ENCODE measurements around the gene TLCD1.
A peak's percentile ranks its signal among the peaks of the same experiment; 100 is the strongest.

Gene TLCD1

DNA sequence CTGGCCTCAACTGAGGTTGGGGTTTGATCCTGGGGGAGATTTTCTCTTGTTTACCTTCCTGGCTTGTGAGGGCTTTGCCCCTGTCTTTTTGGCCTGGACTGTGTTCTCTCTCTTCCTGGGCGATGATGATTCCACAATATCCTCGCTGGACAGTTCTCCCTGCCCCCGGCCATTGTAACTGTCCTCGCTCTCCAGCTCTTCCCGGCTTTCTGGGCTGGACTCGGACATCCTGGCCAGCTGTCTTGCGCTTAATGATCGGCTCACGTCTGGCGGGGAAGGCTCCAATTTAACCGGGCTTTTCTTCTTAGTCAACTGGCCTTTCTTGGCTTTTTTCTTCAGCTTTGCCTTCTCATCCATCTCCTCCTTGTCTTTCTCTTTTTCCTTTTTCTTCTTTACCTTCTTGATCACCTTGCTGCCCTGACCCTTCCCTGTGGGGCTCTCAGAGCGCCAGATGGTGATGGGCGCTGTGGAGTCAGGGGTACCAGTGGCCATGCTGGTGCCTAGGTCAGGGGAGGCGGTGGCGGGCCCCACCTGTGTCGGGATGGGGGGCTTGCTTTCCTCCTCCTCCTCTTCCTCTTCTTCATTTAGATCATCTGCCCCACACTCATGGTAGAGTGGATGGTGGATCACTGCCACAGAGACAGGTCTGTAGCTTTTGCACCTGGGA, 22.3 kb downstream of the TLCD1 start:
- H3K9me3 ChIP-seq (ENCODE audit: control insufficient read depth, insufficient read depth, low read depth, low read length) = no peaks in the 10 kb centered on the region
- H3K36me3 ChIP-seq (ENCODE audit: control insufficient read depth in 2 of 2, insufficient read depth in 1 of 2, low read length in 2 of 2) = peaks cover 8 to 75% of the 10 kb centered on the region in 2 experiments
- no peaks in the 10 kb centered on the region for H3K4me1 ChIP-seq (ENCODE audit: control insufficient read depth, insufficient read depth, low read length)
- CTCF ChIA-PET = interaction anchor here (2.0 kb wide), 1 partner anchor 8 kb away, joined by 6 read pairs; the partner anchor contains the start of gene PROCA1
- no peak overlapping the region for H3K4me3 ChIP-seq (ENCODE audit: low read depth, low read length)
- H3K27ac ChIP-seq (ENCODE audit: extremely low read depth, low read depth, low read length) = 0 out of 2 replicates have a peak overlapping the region, but pooled peaks have one; percentile 3
- no peak for TF ChIP-seq ZNF76 (tag by site-specific recombination; IDR thresholded peaks at IDR 0.05; ENCODE audit: borderline replicate concordance, low read depth)
- no peak for TF ChIP-seq ZNF510 (tag by site-specific recombination; IDR thresholded peaks at IDR 0.05; ENCODE audit: insufficient replicate concordance)
- TF ChIP-seq ZXDB (tag by site-specific recombination; IDR thresholded peaks at IDR 0.05) = no peak
- TF ChIP-seq, protein P1, sequence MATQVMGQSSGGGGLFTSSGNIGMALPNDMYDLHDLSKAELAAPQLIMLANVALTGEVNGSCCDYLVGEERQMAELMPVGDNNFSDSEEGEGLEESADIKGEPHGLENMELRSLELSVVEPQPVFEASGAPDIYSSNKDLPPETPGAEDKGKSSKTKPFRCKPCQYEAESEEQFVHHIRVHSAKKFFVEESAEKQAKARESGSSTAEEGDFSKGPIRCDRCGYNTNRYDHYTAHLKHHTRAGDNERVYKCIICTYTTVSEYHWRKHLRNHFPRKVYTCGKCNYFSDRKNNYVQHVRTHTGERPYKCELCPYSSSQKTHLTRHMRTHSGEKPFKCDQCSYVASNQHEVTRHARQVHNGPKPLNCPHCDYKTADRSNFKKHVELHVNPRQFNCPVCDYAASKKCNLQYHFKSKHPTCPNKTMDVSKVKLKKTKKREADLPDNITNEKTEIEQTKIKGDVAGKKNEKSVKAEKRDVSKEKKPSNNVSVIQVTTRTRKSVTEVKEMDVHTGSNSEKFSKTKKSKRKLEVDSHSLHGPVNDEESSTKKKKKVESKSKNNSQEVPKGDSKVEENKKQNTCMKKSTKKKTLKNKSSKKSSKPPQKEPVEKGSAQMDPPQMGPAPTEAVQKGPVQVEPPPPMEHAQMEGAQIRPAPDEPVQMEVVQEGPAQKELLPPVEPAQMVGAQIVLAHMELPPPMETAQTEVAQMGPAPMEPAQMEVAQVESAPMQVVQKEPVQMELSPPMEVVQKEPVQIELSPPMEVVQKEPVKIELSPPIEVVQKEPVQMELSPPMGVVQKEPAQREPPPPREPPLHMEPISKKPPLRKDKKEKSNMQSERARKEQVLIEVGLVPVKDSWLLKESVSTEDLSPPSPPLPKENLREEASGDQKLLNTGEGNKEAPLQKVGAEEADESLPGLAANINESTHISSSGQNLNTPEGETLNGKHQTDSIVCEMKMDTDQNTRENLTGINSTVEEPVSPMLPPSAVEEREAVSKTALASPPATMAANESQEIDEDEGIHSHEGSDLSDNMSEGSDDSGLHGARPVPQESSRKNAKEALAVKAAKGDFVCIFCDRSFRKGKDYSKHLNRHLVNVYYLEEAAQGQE (tag by site-specific recombination; IDR thresholded peaks at IDR 0.05) = peak; percentile 66
- 0 out of 2 replicates have a peak, but pooled peaks have one; percentile 24 for TF ChIP-seq ZNF366 (tag by site-specific recombination; conservative IDR thresholded peaks at IDR 0.05)
- TF ChIP-seq, protein P2, sequence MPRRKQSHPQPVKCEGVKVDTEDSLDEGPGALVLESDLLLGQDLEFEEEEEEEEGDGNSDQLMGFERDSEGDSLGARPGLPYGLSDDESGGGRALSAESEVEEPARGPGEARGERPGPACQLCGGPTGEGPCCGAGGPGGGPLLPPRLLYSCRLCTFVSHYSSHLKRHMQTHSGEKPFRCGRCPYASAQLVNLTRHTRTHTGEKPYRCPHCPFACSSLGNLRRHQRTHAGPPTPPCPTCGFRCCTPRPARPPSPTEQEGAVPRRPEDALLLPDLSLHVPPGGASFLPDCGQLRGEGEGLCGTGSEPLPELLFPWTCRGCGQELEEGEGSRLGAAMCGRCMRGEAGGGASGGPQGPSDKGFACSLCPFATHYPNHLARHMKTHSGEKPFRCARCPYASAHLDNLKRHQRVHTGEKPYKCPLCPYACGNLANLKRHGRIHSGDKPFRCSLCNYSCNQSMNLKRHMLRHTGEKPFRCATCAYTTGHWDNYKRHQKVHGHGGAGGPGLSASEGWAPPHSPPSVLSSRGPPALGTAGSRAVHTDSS (tag by site-specific recombination; IDR thresholded peaks at IDR 0.05) = 0 out of 2 replicates have a peak, but pooled peaks have one; percentile 14
- TF ChIP-seq, protein P3, sequence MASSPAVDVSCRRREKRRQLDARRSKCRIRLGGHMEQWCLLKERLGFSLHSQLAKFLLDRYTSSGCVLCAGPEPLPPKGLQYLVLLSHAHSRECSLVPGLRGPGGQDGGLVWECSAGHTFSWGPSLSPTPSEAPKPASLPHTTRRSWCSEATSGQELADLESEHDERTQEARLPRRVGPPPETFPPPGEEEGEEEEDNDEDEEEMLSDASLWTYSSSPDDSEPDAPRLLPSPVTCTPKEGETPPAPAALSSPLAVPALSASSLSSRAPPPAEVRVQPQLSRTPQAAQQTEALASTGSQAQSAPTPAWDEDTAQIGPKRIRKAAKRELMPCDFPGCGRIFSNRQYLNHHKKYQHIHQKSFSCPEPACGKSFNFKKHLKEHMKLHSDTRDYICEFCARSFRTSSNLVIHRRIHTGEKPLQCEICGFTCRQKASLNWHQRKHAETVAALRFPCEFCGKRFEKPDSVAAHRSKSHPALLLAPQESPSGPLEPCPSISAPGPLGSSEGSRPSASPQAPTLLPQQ (tag by site-specific recombination; IDR thresholded peaks at IDR 0.05) = peak; percentile 78
- TF ChIP-seq ZFP69B (tag by site-specific recombination; IDR thresholded peaks at IDR 0.05) = peak; percentile 61; the same call in 1 of the 2 replicates
- TF ChIP-seq, protein P4, sequence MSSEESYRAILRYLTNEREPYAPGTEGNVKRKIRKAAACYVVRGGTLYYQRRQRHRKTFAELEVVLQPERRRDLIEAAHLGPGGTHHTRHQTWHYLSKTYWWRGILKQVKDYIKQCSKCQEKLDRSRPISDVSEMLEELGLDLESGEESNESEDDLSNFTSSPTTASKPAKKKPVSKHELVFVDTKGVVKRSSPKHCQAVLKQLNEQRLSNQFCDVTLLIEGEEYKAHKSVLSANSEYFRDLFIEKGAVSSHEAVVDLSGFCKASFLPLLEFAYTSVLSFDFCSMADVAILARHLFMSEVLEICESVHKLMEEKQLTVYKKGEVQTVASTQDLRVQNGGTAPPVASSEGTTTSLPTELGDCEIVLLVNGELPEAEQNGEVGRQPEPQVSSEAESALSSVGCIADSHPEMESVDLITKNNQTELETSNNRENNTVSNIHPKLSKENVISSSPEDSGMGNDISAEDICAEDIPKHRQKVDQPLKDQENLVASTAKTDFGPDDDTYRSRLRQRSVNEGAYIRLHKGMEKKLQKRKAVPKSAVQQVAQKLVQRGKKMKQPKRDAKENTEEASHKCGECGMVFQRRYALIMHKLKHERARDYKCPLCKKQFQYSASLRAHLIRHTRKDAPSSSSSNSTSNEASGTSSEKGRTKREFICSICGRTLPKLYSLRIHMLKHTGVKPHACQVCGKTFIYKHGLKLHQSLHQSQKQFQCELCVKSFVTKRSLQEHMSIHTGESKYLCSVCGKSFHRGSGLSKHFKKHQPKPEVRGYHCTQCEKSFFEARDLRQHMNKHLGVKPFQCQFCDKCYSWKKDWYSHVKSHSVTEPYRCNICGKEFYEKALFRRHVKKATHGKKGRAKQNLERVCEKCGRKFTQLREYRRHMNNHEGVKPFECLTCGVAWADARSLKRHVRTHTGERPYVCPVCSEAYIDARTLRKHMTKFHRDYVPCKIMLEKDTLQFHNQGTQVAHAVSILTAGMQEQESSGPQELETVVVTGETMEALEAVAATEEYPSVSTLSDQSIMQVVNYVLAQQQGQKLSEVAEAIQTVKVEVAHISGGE (tag by site-specific recombination; conservative IDR thresholded peaks at IDR 0.05; ENCODE audit: low read depth) = no peak
- no peak for TF ChIP-seq ZFP3 (tag by site-specific recombination; IDR thresholded peaks at IDR 0.05; ENCODE audit: low read depth)
- TF ChIP-seq, protein P5, sequence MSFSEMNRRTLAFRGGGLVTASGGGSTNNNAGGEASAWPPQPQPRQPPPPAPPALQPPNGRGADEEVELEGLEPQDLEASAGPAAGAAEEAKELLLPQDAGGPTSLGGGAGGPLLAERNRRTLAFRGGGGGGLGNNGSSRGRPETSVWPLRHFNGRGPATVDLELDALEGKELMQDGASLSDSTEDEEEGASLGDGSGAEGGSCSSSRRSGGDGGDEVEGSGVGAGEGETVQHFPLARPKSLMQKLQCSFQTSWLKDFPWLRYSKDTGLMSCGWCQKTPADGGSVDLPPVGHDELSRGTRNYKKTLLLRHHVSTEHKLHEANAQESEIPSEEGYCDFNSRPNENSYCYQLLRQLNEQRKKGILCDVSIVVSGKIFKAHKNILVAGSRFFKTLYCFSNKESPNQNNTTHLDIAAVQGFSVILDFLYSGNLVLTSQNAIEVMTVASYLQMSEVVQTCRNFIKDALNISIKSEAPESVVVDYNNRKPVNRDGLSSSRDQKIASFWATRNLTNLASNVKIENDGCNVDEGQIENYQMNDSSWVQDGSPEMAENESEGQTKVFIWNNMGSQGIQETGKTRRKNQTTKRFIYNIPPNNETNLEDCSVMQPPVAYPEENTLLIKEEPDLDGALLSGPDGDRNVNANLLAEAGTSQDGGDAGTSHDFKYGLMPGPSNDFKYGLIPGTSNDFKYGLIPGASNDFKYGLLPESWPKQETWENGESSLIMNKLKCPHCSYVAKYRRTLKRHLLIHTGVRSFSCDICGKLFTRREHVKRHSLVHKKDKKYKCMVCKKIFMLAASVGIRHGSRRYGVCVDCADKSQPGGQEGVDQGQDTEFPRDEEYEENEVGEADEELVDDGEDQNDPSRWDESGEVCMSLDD (tag by site-specific recombination; IDR thresholded peaks at IDR 0.05) = no peak
- TF ChIP-seq ZNF211 (tag by site-specific recombination; IDR thresholded peaks at IDR 0.05; ENCODE audit: low read depth) = no peak
- POLR2A ChIA-PET = interaction anchor here (1.1 to 10.5 kb wide), 5 partner anchors 13 to 48 kb away, joined by 3 to 190 read pairs (median 4); partner anchors contain the start of genes RPL23A and SDF2
